HG03342 (cell line): ENCODE data around the gene KCNAB1.
"Not testable (repeated sequence)": the region's sequence is repeated elsewhere in the genome, so short reads cannot be mapped to it uniquely, and the experiment has no call there.

Source experiments
- ATAC-seq: cut with Tn5 transposase; IDR thresholded peaks from one replicate; pipeline ENCODE4 v1.9.1; 2021; ENCODE audit warnings: mild to moderate bottlenecking, moderate library complexity; ENCODE audit not compliant: unreplicated experiment

The KCNAB1 gene

GRCh38 chr3:156259896-156260295 lies 139.5 kb downstream of the KCNAB1 start:
- ATAC-seq, result no peak

DNA sequence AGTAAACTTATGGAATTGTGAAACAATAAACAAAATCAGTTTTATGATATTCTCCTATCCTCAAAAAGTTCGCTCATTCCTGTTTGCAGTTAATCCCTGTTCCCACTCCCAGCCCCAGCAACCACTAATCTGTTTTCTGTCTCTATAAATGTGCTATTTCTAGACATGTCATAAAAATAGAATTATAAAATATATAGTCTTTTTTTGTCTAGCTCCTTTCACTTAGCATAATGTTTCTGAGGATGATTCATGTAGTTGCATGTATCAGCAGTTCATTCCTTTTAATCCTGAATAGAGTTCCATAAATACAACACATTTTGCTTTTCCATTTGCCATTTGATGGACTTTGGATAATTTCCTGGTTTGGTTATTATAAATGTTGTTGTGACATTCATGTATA lies 140.0 kb downstream of the KCNAB1 start:
- no peak for ATAC-seq

DNA sequence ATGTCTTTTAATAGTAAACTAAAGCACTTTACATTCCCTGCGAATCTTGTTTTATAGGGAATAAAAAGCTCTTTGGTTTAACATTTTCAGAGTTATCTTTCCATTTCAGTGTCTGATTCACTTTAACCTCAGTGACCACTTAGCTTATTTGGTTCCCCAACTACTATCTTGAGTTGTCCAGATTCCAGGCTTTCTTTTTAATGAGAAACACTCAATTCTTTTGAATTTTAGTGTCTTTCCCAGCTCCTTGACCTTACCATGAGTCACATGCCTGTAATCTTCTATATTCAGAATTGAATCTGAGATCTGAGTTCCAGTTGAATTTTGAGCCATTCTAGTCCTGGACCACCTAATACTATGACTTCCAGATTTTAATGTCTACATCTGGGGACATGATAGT lies 144.4 kb downstream of the KCNAB1 start:
- no peak for ATAC-seq

DNA sequence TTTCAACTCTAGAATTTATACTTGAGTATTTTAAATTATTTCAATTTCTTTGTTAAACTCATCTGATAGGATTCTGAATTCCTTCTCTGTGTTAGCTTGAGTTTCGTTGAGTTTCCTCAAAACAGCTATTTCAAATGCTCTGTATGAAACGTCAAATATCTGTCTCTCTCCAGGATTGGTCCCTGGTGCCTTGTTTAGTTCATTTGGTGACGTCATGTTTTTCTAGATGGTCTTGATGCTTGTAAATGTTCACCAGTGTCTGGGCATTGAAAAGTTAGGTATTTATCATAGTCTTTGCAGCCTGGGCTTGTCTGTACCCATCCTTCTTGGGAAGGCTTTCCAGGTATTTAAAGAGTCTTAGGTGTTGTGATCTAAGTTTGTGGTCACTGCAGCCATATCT lies 151.1 kb downstream of the KCNAB1 start:
- no peak for ATAC-seq

GRCh38 chr3:156271995-156272719 lies 151.8 kb downstream of the KCNAB1 start:
- no peak for ATAC-seq

DNA sequence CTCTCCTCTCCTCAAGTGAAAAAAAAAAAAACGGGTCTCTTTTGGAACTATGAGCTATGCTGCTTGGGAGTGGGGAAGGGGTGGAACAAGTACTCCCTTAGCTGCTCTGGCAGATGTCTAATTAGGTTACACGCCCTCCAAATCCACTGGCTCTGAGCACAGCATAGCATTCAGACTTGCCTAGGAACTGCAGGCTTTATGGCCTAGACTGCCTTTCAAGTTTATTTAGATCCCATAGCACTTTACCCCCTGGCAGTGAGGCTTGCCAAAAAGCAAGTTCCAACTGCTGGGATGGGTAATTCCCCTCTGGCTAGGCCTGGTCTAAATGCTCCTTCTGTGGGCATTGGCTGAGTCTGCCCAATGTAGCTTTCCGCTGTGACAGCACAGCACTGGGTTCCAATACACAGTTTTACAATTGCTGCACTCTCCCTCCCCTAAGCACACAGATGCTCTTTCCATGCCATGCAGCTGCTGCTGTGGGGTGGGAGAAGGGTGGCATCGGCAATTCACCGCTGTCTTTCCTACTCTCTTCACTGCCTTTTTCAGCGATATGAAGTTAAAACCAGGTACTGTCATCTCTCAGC lies 152.8 kb downstream of the KCNAB1 start:
- no peak for ATAC-seq

- no peak for ATAC-seq
Measured at GRCh38 chr3:156274791-156275190, 154.4 kb downstream of the KCNAB1 start.

GRCh38 chr3:156284637-156285036 lies 164.3 kb downstream of the KCNAB1 start:
- not testable (repeated sequence) for ATAC-seq

DNA sequence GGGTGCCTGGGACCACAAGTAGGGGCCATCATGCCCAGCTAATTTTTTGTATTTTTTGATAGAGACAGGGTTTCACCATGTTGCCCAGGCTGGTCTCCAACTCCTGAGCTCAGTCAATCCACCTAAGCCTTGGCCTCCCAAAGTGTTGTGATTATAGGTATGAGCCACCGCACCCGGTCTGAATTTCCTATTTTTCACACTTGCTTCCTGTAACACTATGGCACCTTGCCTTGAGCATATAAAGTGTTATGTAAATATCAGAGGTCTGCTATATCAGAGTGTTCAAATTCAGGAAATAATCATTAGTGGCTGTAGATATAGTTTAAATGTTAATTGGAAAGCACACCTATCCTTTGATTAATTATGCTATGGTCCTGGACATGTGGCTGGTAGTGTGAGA lies 165.2 kb downstream of the KCNAB1 start:
- ATAC-seq, result no peak

DNA sequence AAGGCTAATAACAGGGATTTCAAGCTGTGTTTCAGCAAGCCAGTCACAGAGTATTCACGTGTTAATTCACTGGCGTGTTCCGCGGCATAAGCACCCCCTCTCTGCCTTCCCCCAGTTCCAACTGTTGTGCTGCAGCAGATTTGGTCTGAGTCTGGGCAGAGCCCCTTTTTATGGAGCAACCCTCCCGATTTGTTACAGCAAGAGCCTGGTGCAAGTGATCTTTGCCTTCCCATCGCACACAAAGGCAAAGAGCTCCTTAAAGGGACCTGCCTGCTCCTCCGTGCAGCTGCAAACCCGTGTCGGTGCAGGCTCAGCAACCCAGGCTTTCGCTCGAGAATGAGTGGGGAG lies 170.5 kb downstream of the KCNAB1 start:
- ATAC-seq, result no peak

DNA sequence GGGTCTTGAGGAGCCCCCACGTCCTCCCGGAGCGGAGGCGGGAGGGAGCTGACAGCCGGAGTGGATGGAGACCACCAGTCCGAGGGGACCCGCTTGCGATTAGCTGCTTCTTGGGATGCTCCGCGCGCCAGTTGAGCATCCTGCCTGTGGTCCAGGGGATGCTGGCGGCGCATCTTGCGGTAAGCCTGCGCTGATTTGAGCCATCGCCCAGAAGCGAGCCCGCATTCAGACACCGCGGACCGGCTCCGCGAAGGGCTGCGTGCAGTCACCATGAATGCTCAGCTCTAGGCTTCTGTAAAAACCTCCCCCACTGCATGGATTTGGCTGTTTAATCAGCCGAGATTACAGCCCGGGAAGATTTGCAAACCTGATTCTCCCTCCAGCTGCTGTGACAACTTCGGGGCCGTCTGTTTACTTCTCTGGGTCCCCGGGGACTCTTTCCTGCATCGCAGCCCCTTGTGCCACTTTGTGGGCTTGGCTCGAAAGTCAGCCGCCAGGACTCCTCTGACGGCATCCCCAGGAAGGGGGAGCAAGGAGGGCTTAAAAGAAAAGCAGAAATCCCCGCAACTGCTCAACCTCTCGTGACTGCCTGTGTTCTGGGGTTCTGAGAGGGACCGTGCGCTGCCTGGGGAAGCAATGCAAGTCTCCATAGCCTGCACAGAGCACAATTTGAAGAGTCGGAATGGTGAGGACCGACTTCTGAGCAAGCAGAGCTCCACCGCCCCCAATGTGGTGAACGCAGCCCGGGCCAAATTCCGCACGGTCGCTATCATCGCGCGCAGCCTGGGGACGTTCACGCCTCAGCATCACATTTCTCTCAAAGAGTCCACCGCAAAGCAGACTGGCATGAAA lies 171.1 kb downstream of the KCNAB1 start:
- no peak for ATAC-seq

- no peak for ATAC-seq
Measured at GRCh38 chr3:156293566-156293965, 173.2 kb downstream of the KCNAB1 start.

DNA sequence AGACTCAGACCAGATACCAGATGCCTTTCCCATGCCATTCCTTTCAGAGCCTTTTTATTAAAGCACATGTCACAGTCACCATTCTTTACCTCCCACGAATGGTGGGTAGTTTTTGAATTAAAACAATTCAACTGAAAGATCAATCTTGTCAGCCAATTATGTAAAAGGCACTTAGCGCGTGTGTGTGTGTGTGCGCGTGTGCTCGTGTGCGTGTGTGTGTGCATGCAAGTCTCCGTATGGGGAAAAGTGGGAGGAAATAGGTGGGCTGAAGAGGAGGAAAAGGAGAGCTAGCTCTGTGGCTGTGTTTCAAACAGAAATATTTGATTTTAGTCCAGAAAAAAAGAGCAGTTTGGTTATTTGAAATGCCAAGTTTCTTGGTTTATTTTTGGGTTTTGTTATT lies 177.2 kb downstream of the KCNAB1 start:
- no peak for ATAC-seq

DNA sequence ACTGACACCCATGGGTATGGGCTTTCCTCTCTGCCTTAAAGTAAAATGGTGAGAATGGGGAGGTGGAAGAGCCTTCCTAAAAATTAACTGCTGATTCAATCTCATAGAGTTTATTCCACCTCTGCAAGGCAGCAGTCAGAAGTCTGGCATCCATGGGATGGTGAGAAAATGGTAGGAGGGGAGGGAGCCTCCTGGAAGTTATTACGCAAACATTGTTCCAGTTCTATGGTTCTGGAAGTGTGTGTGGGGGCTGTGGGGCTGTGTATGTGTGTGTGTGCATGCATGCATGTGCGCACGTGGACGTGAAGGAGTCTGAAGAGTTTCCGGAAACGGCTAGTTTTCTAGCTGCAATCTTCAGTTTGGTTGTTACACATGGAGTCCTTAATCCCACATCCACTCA lies 177.6 kb downstream of the KCNAB1 start:
- ATAC-seq, result no peak

GRCh38 chr3:156298938-156299337 lies 178.6 kb downstream of the KCNAB1 start:
- no peak for ATAC-seq

GRCh38 chr3:156299569-156299968 lies 179.2 kb downstream of the KCNAB1 start:
- no peak for ATAC-seq

DNA sequence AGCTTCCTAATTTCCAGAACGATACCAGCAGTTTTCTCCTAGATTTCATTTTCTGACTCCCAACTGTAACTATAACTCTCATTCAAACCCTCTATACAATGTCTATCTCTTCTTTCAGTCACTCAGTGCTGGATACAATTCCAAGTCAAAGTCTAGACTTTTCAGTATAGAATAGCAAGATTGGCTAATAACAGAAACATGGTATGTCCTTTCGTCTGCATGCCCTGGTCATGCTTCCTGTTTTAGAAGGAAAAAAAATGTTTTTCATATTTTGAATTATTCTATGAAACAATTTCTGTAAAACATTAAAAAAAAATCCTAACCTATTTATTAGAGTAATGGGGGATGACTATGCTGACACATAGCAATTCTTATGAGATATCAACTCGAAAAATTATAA lies 180.0 kb downstream of the KCNAB1 start:
- no peak for ATAC-seq

DNA sequence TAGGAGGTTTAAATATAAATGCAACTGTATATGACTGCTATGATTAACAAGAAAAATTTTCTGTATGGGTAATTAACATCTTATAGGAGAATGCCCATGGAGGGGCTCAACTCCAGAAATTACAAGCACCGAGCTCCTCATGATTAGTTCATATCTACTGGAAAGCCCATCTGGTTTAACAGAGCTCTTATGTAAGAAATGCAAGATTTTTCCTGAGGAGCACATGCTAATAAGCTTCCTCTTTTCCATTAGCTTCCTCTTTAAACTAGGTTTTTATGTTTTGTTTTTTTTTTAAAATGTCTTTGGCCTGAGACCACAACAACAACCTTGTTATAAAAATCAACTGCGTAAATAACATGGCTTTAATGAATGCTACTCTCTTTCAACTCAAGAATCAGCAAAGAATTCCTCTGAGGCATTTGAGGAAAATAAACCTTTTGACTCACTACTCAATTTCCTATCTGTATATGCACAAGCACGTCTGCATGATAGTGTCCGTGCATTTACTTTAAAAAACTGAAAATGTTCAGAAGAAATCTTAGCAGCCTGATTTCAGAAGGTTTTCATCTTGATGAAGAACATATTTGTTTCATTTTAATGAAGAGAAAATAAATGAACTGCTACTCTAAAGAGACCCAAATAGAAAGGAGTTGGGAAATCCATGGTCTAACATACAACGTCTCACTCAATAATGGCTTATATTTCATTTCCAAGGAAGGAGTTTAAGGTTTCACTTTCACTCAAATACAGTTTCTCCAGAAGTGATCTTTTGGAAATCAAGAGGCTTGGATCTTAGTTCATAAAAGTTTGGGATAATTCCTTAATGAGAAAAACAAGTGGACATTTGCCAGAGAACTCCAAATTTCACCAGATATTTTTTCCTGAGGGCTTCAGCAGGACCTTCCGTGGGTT lies 180.8 kb downstream of the KCNAB1 start:
- ATAC-seq, result no peak

GRCh38 chr3:156303001-156303707 lies 182.8 kb downstream of the KCNAB1 start:
- ATAC-seq, result no peak

DNA sequence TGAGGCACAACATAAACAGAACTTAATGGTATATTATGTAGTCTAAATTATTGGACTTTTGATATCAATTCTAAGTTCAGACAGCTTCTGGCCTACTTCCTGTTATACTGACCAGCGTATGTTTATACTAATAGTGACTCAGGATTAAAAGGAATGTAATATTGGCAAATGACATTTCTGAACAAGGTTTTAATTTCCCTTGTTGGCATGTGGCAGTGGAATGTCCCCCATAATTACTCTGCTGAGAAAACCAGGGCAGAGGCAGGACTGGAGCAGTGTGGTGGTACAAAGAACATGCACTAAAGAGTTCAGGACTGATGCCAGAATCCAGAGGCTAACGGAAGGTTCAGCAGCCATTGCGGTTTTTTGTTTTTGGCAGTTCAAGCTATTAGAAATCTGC lies 184.0 kb downstream of the KCNAB1 start:
- no peak for ATAC-seq
